ENCODE results near the gene ARHGAP42. TPM values are rescaled to one million over a fixed set of nuclear protein-coding genes. Genes with fewer than 3 reads are reported as not detected.

Gene ARHGAP42
- total and polyA plus RNA-seq, 4 donors = 3.8 to 17.2 (median 12.0) TPM

GRCh38 chr11:100719809-100720221 lies 32.7 kb downstream of the ARHGAP42 start (continued):
- TF ChIP-seq CTCF (IDR thresholded peaks at IDR 0.05; ENCODE audit: low read depth, low read length, missing input control) = no peak
- peak; percentile 54 for TF ChIP-seq MAX (IDR thresholded peaks at IDR 0.05)

- H3K4me1 ChIP-seq (ENCODE audit: control insufficient read depth in 4 of 4, insufficient read depth in 4 of 4, low read length in 3 of 4) = peaks cover 0 to 4% (median 0%) of the 10 kb centered on the region in 4 donors
- H3K27me3 ChIP-seq (ENCODE audit: control insufficient read depth in 4 of 4, insufficient read depth in 4 of 4, low read length in 3 of 4) = no peaks in the 10 kb centered on the region
- no peak for DNase-seq (ENCODE audit: low spot score)
- no peak overlapping the region for H3K4me3 ChIP-seq (ENCODE audit: low read depth in 1 of 3, low read length in 3 of 3)
- H3K27ac ChIP-seq (ENCODE audit: low read depth in 1 of 2, low read length in 2 of 2) = no peak overlapping the region
- no peaks in the 10 kb centered on the region for H3K9me3 ChIP-seq (ENCODE audit: control insufficient read depth in 4 of 4, low read length in 3 of 4)
- no peak for TF ChIP-seq SP1 (IDR thresholded peaks at IDR 0.05)
- TF ChIP-seq NR2F2 (IDR thresholded peaks at IDR 0.05) = no peak
- TF ChIP-seq RXRA (IDR thresholded peaks at IDR 0.05) = no peak
- TF ChIP-seq EGR1 (IDR thresholded peaks at IDR 0.05; ENCODE audit: low read depth in 2 of 2) = no peak
- TF ChIP-seq REST (IDR thresholded peaks at IDR 0.05) = no peak
- TF ChIP-seq MAX (IDR thresholded peaks at IDR 0.05) = no peak
- TF ChIP-seq FOXA1 (IDR thresholded peaks at IDR 0.05) = no peak
- TF ChIP-seq TAF1 (conservative IDR thresholded peaks at IDR 0.05) = no peak
- TF ChIP-seq JUND (IDR thresholded peaks at IDR 0.05) = no peak
- TF ChIP-seq CTCF (IDR thresholded peaks at IDR 0.05; ENCODE audit: low read depth, low read length, missing input control) = no peak
- TF ChIP-seq HNF4G (IDR thresholded peaks at IDR 0.05) = no peak
- no peak for TF ChIP-seq FOXA2 (IDR thresholded peaks at IDR 0.05)
- no peak for TF ChIP-seq RAD21 (IDR thresholded peaks at IDR 0.05)
- H3K36me3 ChIP-seq (ENCODE audit: control insufficient read depth in 4 of 4, insufficient read depth in 3 of 4, low read depth in 1 of 4, low read length in 3 of 4) = no peaks in the 10 kb centered on the region
- no peak overlapping the region for H3K9ac ChIP-seq (ENCODE audit: low read depth in 1 of 2, low read length in 2 of 2)
- WGBS = 69% methylated on average over 1 of the region's 1 CpG
These were observed 39.6 kb downstream of the ARHGAP42 start for GRCh38 chr11:100726680-100727079.

GRCh38 chr11:100727410-100727809 lies 40.3 kb downstream of the ARHGAP42 start:
- 72% methylated on average over 9 of the region's 9 CpGs for WGBS
- H3K4me3 ChIP-seq (ENCODE audit: low read depth in 1 of 3, low read length in 3 of 3) = no peak overlapping the region
- peaks cover 0 to 4% (median 0%) of the 10 kb centered on the region in 4 donors for H3K4me1 ChIP-seq (ENCODE audit: control insufficient read depth in 4 of 4, insufficient read depth in 4 of 4, low read length in 3 of 4)
- no peak overlapping the region for H3K9ac ChIP-seq (ENCODE audit: low read depth in 1 of 2, low read length in 2 of 2)
- peak; percentile 76 for TF ChIP-seq NR2F2 (IDR thresholded peaks at IDR 0.05)
- no peak for TF ChIP-seq FOXA2 (IDR thresholded peaks at IDR 0.05)
- no peak for TF ChIP-seq MAX (IDR thresholded peaks at IDR 0.05)
- H3K27me3 ChIP-seq (ENCODE audit: control insufficient read depth in 4 of 4, insufficient read depth in 4 of 4, low read length in 3 of 4) = no peaks in the 10 kb centered on the region
- no peaks in the 10 kb centered on the region for H3K36me3 ChIP-seq (ENCODE audit: control insufficient read depth in 4 of 4, insufficient read depth in 3 of 4, low read depth in 1 of 4, low read length in 3 of 4)
- H3K9me3 ChIP-seq (ENCODE audit: control insufficient read depth in 4 of 4, low read length in 3 of 4) = no peaks in the 10 kb centered on the region
- DNase-seq (ENCODE audit: low spot score) = no peak
- no peak overlapping the region for H3K27ac ChIP-seq (ENCODE audit: low read depth in 1 of 2, low read length in 2 of 2)

All from liver (tissue), 9 donors.